ENCODE measurements around the gene EMID1.

Gene EMID1

DNA sequence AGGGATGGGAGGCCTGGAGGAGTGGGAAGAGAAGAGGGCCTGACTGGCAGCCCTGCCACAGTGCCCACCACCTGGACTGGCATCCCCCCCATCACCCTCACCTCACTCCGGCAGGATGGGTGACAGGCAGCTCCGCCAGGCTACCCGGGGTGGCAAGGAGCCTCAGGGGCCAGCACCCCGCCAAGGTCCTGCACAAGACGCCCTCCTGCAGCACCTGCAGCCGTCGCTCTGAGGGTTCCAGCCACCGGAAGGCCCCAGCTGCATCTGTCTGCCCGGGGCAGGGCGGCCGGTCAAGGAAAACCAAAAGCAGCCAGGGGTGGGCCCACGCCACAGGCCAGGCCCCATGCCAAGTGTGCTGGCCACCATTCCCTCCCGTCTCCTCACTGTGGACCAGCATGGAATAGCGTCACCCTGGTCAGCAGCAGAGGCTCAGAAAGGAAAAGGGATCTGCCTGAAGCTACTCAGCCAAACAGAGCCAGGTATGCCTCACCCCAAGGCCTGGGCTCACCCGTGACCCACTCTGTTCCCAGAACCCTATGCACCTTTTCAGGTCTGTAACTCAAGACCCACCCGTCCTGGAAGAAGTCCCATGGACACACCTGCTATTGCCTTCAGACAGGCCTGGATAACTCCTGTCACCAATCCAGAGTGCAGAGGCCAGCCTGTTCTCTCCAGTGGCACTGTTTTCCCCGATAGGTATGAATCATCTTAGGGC, 55.1 kb downstream of the EMID1 start:
- DNase-seq: peak; percentile 37

- no peak for DNase-seq
These were observed 58.1 kb downstream of the EMID1 start for GRCh38 chr22:29263791-29264276.

DNA sequence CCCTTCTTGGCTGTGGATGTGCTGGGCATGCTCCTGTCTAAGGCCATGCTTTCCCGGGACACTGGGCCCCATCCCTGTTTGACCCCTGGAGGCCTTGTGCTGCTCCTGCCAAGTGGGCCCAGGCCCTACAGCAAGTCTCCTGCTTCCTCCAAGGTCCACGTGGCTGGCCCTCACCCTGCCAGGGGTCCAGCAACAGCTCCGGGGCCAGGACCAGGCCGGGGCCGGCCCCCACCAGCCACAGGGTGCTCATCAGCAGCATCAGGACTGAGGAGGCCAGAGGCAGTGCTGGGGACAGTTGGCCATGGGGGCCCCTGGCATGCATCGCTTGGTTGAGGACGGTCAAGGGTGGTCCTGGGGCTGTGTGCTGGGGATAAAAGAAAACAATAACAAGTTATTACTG, 59.6 kb downstream of the EMID1 start:
- no peak for DNase-seq

GRCh38 chr22:29265929-29266328, 60.2 kb downstream of the EMID1 start:
- no peak for DNase-seq

- no peak for DNase-seq
These were observed 61.1 kb downstream of the EMID1 start for GRCh38 chr22:29266564-29267461.

- no peak for DNase-seq
These were observed 61.8 kb downstream of the EMID1 start for GRCh38 chr22:29267462-29267857.

GRCh38 chr22:29267858-29268510, 62.3 kb downstream of the EMID1 start, which contains the start of the genes EWSR1 and RHBDD3:
Gene EWSR1 (plus strand): TSS chr22:29268268. CDS start chr22:29268337, 69 bp downstream.
Gene RHBDD3 (minus strand): TSS chr22:29267981. CDS start chr22:29265626, 2,355 bp downstream.
- peak; percentile 96 for DNase-seq

GRCh38 chr22:29268511-29269229, 63.0 kb downstream of the EMID1 start:
- DNase-seq: peak; percentile 87

DNA sequence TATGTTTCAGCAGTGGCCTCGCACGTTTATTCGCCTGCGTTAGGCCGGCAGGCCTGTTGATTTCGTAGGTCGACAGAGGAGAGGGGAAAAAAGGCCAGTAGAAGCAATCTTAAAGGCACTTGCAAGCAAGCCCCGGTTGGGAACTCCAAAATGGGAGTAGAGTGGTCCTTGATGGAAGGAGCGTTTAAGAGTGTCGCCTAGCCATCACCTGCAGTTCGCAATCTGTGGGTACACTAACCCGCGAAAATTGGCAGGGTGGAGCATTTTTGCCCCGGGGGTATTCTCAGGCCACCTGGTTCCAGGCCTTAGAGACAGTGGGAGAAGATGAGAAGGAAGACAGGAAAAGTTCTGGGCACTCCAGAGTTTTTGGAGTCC, 63.5 kb downstream of the EMID1 start:
- no peak for DNase-seq

GRCh38 chr22:29269731-29270474, 64.2 kb downstream of the EMID1 start:
- DNase-seq: no peak

DNA sequence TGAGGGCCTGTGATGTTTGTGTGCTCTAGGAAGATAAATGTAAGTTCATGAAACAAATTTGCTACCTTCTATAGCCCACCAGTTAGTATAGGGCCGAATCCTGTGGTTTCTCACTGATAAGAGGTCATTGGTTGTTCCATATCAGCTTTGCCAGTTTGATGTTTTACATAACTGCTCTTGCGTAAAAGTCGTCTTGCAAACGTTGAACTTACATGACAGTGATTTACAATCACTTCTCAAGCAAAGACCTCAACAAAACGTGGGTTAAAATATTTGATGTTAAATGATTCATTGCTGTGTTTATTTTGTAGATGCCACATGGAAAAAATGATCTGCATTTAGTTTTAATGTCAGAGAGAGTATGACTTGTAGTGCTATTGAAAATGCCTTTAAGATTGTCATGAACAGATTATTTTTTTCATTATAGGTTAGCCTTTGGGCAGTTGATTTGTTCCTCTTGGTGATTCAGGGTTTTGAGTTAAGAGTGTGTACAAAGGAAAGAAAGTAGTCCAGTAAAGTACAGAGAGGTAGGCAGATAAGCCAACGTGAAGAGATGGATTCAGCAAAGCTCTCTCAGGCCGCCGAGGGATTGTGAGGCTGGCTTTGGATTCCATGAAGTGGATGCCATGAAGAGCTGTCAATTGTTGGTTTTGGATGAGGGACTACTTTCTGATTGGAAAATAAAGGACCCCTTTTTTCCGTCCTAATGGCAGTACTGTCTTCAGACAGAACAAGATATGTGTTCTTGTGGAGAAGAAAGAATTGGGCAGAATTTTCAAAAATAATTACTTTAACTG, 65.0 kb downstream of the EMID1 start:
- DNase-seq: no peak

- DNase-seq: no peak
These were observed 66.9 kb downstream of the EMID1 start for GRCh38 chr22:29272624-29273023.

GRCh38 chr22:29275167-29275566, 69.5 kb downstream of the EMID1 start:
- no peak for DNase-seq

- no peak for DNase-seq
These were observed 70.3 kb downstream of the EMID1 start for GRCh38 chr22:29275819-29276565.

- no peak for DNase-seq
These were observed 72.2 kb downstream of the EMID1 start for GRCh38 chr22:29277927-29278326.

- no peak for DNase-seq
These were observed 78.5 kb downstream of the EMID1 start for GRCh38 chr22:29284196-29284595.

DNA sequence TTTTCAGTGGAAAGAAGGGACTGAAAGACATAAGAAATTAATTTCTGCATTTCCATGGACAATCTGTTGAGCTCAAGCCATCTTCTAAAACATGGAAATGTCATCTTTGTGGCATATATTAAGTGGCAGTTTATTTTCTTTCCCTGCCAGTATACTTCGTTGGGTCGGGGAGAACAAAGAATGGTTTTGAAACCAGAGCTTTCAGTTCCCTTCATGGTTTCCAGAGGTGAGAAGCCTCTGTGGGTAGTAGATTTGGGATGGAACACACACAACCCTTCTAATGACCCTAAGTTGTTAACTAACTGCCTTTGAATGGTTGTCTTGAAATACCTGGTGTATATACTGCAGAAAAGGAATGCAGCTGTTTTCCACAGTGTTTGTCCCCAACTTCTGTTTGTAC, 83.1 kb downstream of the EMID1 start:
- DNase-seq: no peak

- DNase-seq: no peak
These were observed 84.4 kb downstream of the EMID1 start for GRCh38 chr22:29290061-29290460.

- no peak for DNase-seq
These were observed 85.5 kb downstream of the EMID1 start for GRCh38 chr22:29291215-29291614.

DNA sequence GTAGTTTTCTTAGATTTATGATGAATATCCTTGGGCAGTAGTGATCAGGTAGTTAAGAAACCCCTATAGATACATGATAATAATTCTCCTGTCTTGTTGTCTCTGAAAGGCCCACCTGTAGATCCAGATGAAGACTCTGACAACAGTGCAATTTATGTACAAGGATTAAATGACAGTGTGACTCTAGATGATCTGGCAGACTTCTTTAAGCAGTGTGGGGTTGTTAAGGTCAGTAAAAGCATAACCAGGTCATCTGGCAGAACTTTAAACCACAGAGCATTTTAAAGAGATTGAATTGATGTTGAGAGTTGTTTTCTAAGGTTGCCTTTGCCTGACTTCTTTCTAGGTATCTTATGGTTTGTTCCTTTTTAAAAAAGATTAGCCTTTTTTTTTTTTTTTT, 86.7 kb downstream of the EMID1 start:
- DNase-seq: no peak
